SK-N-SH (cell line): ENCODE results near the gene SHLD2.
"Not testable (repeated sequence)": the region's sequence is repeated elsewhere in the genome, so short reads cannot be mapped to it uniquely, and the experiment has no call there.

Experiments used
- EP300 ChIP-seq, 2 experiments: IDR thresholded peaks; 2 replicates each; pipeline versions ENCODE4 v1.4.0 to v1.6.1; 2012; ENCODE audit warnings: borderline replicate concordance in 1 of 2, low read depth in 1 of 2, low read length in 1 of 2
- JUND ChIP-seq: IDR thresholded peaks from 2 replicates; pipeline ENCODE4 v1.4.0; 2012
- RAD21 ChIP-seq: IDR thresholded peaks from 2 replicates; pipeline ENCODE4 v1.6.1; 2012; ENCODE audit warnings: mild to moderate bottlenecking, low read length
- TAF1 ChIP-seq: IDR thresholded peaks from 2 replicates; pipeline ENCODE4 v1.6.1; 2012; ENCODE audit warnings: low read depth, mild to moderate bottlenecking, low read length, moderate library complexity, borderline replicate concordance
- TF ChIP-seq, protein P1 (sequence below): fragments of 200-600 bp; sonication (generic); IDR thresholded peaks from 2 replicates; pipeline ENCODE4 v1.6.1; 2017; ENCODE audit warnings: antibody characterized with exemption, mild to moderate bottlenecking, moderate library complexity

DNA sequence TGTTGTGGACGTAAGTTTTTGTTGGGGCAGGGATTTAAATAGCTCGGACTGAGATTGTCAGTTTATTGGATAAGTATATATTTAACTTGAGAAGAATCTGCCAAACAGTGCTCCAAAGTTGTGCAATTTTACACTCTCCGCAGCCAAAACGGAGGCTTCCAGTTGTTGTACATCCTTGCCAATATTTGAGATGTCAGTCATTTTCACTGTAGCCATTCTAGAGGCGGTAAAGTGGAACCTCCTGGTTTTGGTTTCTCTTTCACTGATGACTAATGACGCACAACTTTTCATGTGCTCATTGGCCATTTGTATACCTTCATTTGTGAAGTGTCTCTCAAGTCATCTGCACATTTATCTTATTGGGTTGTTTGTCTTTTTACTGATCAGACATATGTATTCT is 105.9 kb downstream of the SHLD2 start:
- not testable (repeated sequence) for TF ChIP-seq JUND; TAF1; EP300 (IDR thresholded peaks at IDR 0.05; ENCODE audit: borderline replicate concordance in 1 of 2, low read depth in 1 of 2, low read length in 1 of 2); RAD21
- TF ChIP-seq, protein P1, sequence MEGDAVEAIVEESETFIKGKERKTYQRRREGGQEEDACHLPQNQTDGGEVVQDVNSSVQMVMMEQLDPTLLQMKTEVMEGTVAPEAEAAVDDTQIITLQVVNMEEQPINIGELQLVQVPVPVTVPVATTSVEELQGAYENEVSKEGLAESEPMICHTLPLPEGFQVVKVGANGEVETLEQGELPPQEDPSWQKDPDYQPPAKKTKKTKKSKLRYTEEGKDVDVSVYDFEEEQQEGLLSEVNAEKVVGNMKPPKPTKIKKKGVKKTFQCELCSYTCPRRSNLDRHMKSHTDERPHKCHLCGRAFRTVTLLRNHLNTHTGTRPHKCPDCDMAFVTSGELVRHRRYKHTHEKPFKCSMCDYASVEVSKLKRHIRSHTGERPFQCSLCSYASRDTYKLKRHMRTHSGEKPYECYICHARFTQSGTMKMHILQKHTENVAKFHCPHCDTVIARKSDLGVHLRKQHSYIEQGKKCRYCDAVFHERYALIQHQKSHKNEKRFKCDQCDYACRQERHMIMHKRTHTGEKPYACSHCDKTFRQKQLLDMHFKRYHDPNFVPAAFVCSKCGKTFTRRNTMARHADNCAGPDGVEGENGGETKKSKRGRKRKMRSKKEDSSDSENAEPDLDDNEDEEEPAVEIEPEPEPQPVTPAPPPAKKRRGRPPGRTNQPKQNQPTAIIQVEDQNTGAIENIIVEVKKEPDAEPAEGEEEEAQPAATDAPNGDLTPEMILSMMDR = not testable (repeated sequence)
